Hepatic stellate cell (primary cell): ENCODE results near the gene TRIM67.
"Not testable (repeated sequence)": the region's sequence is repeated elsewhere in the genome, so short reads cannot be mapped to it uniquely, and the experiment has no call there.

Source experiments
- DNase-seq: peaks from one replicate; pipeline ENCODE4 v3.0.0; 2011; ENCODE audit warnings: low spot score

TRIM67 gene

GRCh38 chr1:231203259-231204057 lies 41.6 kb downstream of the TRIM67 start:
- no peak for DNase-seq

- DNase-seq, result no peak
Measured at GRCh38 chr1:231206856-231207255, 45.0 kb downstream of the TRIM67 start.

GRCh38 chr1:231207437-231207836 lies 45.6 kb downstream of the TRIM67 start:
- no peak for DNase-seq

GRCh38 chr1:231208980-231209379 lies 47.1 kb downstream of the TRIM67 start:
- no peak for DNase-seq

GRCh38 chr1:231209531-231209930 lies 47.7 kb downstream of the TRIM67 start:
- no peak for DNase-seq

- DNase-seq, result no peak
Measured at GRCh38 chr1:231210126-231210525, 48.3 kb downstream of the TRIM67 start.

GRCh38 chr1:231211005-231211857 lies 49.4 kb downstream of the TRIM67 start:
- DNase-seq, result peak; percentile 76

GRCh38 chr1:231212301-231212700 lies 50.4 kb downstream of the TRIM67 start:
- DNase-seq, result not testable (repeated sequence)

- no peak for DNase-seq
Measured at GRCh38 chr1:231213831-231214573, 52.1 kb downstream of the TRIM67 start.

GRCh38 chr1:231214918-231215680 lies 53.2 kb downstream of the TRIM67 start:
- no peak for DNase-seq

GRCh38 chr1:231215681-231216385 lies 54.0 kb downstream of the TRIM67 start:
- no peak for DNase-seq

- DNase-seq, result no peak
Measured at GRCh38 chr1:231216498-231216897, 54.6 kb downstream of the TRIM67 start.

- no peak for DNase-seq
Measured at GRCh38 chr1:231217056-231217455, 55.2 kb downstream of the TRIM67 start.

GRCh38 chr1:231218078-231218477 lies 56.2 kb downstream of the TRIM67 start:
- DNase-seq, result no peak

GRCh38 chr1:231219422-231220401 lies 57.9 kb downstream of the TRIM67 start:
- DNase-seq, result no peak

- DNase-seq, result no peak
Measured at GRCh38 chr1:231220801-231221200, 58.9 kb downstream of the TRIM67 start.

- DNase-seq, result no peak
Measured at GRCh38 chr1:231226156-231226555, 64.3 kb downstream of the TRIM67 start.

- no peak for DNase-seq
Measured at GRCh38 chr1:231231511-231231910, 69.7 kb downstream of the TRIM67 start.

GRCh38 chr1:231232870-231233734 lies 71.2 kb downstream of the TRIM67 start:
- DNase-seq, result no peak
